ENCODE results near the gene KLHL8.

KLHL8 gene

DNA sequence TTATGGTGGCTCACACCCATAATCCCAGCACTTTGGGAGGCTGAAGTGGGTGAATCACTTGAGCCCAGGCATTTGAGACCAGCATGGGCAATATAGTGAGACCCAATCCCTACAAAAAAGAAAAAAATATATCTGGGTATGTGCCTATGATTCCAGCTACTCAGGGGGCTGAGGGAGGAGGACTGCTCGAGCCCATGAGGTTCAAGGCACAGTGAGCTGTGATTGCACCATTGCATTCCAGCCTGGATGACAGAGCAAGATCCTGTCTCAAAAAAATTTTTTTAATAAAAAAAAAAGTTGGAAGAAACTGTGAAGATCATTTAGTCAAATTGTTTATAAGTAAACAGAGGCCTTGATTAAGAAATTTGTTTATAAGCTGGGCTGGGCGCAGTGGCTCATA lies 39.7 kb downstream of the KLHL8 start:
- H3K4me3 Mint-ChIP-seq: no peak overlapping the region
- H3K27ac Mint-ChIP-seq: no peak overlapping the region
- peaks cover 28% of the 10 kb centered on the region for H3K36me3 Mint-ChIP-seq (ENCODE audit: low read depth)
- TF ChIP-seq CTCF (IDR thresholded peaks at IDR 0.05; ENCODE audit: unreplicated experiment in 3 of 3): no peak
- H3K9me3 Mint-ChIP-seq: no peaks in the 10 kb centered on the region
- no peaks in the 10 kb centered on the region for H3K4me1 Mint-ChIP-seq
- no peaks in the 10 kb centered on the region for H3K27me3 Mint-ChIP-seq (ENCODE audit: low read depth)

GRCh38 chr4:87179751-87180150 lies 40.7 kb downstream of the KLHL8 start:
- no peak for TF ChIP-seq CTCF (IDR thresholded peaks at IDR 0.05; ENCODE audit: unreplicated experiment in 3 of 3)
- Mint-ChIP-seq H3K27ac (no peak overlapping the region), H3K4me1 (no peaks in the 10 kb centered on the region), H3K27me3 (ENCODE audit: low read depth) (no peaks in the 10 kb centered on the region), H3K9me3 (no peaks in the 10 kb centered on the region), H3K36me3 (ENCODE audit: low read depth) (peaks cover 33% of the 10 kb centered on the region), H3K4me3 (no peak overlapping the region)

DNA sequence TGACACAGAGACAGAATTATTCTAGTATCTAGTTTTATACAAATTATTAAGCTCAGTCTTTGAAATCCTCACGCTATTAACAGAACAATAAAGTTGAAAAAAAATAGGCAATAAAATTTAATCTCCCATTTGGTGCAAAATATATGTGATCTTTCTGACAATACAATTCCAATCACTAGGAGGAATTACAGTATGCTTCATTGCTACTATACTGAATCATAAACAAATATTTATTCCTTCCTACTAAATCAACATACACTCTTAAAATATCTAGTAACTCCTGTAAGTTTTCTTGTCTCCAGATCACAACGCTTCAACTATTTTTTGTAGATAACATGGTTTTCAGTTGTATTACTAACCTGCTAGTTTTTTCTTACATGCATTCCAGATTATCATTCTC lies 45.7 kb downstream of the KLHL8 start:
- no peaks in the 10 kb centered on the region for H3K9me3 Mint-ChIP-seq
- no peaks in the 10 kb centered on the region for H3K27me3 Mint-ChIP-seq (ENCODE audit: low read depth)
- H3K4me1 Mint-ChIP-seq: no peaks in the 10 kb centered on the region
- peaks cover 41% of the 10 kb centered on the region for H3K36me3 Mint-ChIP-seq (ENCODE audit: low read depth)
- H3K27ac Mint-ChIP-seq: no peak overlapping the region
- TF ChIP-seq CTCF (IDR thresholded peaks at IDR 0.05; ENCODE audit: unreplicated experiment in 3 of 3): no peak
- no peak overlapping the region for H3K4me3 Mint-ChIP-seq

DNA sequence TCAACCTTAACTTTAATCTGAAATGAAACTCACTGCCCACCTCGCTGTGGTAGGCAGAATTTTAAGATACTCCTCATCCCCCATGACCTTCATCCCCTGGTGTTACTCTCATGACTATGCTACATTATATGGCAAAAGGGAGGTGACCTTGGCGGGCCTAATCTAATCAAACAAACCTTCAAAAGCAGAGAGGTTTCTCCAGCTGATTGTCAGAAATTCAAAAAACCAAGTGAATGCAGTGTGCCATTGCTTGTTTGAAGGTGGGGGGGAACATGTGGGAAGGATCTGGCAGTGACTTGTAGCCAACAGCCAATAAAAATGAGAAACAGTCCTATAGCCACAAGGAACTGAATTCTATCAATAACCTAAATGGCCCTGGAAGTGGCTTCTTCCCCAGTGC lies 48.5 kb downstream of the KLHL8 start:
- Mint-ChIP-seq H3K36me3 (ENCODE audit: low read depth) (peaks cover 36% of the 10 kb centered on the region), H3K27ac (no peak overlapping the region), H3K4me1 (no peaks in the 10 kb centered on the region), H3K27me3 (ENCODE audit: low read depth) (no peaks in the 10 kb centered on the region), H3K9me3 (no peaks in the 10 kb centered on the region), H3K4me3 (no peak overlapping the region)
- no peak for TF ChIP-seq CTCF (IDR thresholded peaks at IDR 0.05; ENCODE audit: unreplicated experiment in 3 of 3)

DNA sequence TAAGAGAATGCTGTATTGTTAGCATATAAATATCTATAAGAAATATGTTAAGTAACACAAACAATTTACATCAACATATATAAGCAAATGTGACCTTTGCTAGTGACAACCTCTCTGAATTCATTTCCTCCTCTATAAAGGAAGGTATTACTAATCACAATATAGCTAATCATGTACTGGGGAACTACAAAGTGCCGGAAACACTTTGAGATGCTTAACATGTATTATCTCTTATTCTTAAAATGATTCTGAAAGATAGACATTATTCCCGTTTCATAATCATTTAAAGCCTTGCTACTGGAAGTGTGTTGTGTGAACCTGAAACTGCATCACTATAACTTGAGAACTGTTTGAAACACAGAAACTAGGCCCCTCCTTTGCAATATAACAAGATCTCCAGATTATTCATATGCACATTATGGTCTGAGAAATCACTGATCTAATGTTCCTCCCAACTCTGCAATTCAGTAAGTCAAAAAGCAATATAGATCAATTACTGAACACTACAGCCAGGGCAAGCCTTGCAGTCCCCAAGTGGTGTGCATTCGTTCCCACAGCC lies 54.0 kb downstream of the KLHL8 start:
- Mint-ChIP-seq H3K27ac (no peak overlapping the region), H3K27me3 (ENCODE audit: low read depth) (no peaks in the 10 kb centered on the region), H3K4me1 (no peaks in the 10 kb centered on the region), H3K9me3 (no peaks in the 10 kb centered on the region), H3K4me3 (no peak overlapping the region), H3K36me3 (ENCODE audit: low read depth) (peaks cover 50% of the 10 kb centered on the region)
- TF ChIP-seq CTCF (IDR thresholded peaks at IDR 0.05; ENCODE audit: unreplicated experiment in 3 of 3): no peak

GRCh38 chr4:87165892-87166291 lies 54.5 kb downstream of the KLHL8 start:
- no peak overlapping the region for H3K27ac Mint-ChIP-seq
- no peaks in the 10 kb centered on the region for H3K9me3 Mint-ChIP-seq
- peaks cover 52% of the 10 kb centered on the region for H3K36me3 Mint-ChIP-seq (ENCODE audit: low read depth)
- TF ChIP-seq CTCF (IDR thresholded peaks at IDR 0.05; ENCODE audit: unreplicated experiment in 3 of 3): no peak
- H3K4me3 Mint-ChIP-seq: no peak overlapping the region
- no peaks in the 10 kb centered on the region for H3K4me1 Mint-ChIP-seq
- H3K27me3 Mint-ChIP-seq (ENCODE audit: low read depth): no peaks in the 10 kb centered on the region

Data from nephron (organoid).